ENCODE measurements around the gene BZW2.

DNA sequence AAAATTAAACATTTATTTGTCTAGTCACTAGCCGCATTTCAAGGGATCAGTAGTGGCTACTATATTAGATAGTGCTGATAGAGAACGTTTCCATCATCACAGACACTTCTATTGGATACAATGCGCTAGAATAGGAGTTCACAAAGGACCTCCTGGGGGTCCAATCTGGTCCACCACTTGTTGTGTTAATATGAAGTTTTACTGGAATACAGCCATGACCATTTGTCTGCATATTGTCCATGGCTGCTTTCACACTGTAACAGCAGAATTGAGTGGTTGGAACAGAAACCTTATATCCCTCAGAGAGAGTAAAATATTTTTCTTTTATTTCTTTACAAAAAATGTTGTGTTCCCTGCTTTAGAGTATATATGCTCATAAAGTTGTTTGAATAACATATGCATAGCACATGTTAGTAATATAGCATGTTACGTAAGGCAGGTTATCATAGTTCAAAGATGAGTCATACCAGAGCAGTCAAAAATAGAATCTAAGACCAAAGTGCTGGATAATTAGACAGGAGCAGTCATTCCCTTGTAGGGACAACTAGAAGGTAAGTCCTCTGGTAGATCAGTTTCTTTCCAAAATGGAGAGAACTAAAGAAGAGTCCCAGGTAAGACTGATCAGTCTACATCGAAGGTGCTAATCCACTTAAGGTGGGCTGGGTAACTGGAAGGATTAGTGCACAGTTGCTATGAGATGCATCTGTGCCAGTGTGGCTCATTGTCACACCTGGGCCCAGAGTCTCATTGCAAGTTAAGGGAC is 14.9 kb downstream of the BZW2 start:
- TF ChIP-seq EZH2 (IDR thresholded peaks at IDR 0.05; ENCODE audit: insufficient read depth, poor library complexity, severe bottlenecking) = no peak
- TF ChIP-seq EZH2phosphoT487 (IDR thresholded peaks at IDR 0.05; ENCODE audit: insufficient read depth, low read depth) = no peak
